ENCODE measurements around the gene RAD51B.
"Not testable (repeated sequence)": the region's sequence is repeated elsewhere in the genome, so short reads cannot be mapped to it uniquely, and the experiment has no call there.

Gene RAD51B

GRCh38 chr14:68186500-68187276 lies 367.1 kb downstream of the RAD51B start:
- not testable (repeated sequence) for DNase-seq

DNA sequence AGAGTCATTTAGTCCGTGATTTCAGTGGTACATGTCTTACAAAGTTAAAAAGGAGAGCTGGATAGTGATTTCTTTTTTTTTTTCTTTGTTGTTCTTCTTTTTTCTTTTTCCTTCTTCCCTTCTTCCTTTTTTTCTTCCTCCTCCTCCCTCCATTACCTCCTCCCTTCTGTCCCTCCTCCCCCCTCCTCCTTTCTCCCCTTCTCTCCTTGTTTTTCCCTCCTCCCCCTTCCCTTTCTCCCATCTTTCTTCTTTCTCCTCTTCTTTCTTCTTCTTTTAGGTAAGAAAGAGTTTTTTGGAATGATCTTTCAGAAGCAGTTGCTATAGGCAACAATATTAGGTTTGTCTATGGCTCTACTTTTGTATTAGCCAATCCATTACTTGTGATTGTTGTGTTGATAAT lies 368.6 kb downstream of the RAD51B start:
- no peak for DNase-seq

- DNase-seq = no peak
These were observed 370.5 kb downstream of the RAD51B start for GRCh38 chr14:68190032-68190431.

DNA sequence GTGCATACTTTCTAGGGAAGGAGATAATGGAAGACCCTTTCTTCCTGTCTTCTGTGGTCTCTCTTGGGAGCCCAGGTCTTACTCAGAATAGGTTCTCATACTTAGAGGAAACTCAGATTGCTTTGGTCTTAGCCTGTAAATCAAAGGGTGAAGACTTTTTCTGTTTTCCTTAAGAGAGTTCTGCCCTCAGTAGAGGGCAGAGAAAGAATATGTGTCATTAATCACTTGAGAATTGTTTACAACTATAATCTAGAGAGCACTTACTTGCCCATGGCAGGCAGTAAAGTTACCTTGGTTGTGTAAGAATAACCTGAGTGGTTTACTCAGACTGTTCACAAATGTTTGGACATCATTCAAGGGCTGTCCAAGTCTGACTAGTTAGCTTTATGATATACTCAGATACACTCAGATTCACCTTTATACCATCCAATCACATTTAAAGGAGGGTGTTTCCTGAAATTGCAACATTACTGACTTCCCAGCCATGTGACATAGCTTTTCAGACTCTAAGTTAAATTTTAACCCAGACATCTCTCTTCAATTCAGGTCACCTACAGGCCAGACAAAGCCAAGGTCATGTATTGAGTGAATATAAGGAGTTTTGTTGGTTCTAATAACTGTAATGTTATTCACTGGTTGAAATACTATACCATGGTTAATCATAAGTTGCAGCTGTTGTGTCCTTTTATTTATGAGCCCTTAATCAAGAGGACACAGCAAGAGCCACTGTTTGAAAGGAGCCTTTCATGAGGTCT lies 372.2 kb downstream of the RAD51B start:
- no peak for DNase-seq

DNA sequence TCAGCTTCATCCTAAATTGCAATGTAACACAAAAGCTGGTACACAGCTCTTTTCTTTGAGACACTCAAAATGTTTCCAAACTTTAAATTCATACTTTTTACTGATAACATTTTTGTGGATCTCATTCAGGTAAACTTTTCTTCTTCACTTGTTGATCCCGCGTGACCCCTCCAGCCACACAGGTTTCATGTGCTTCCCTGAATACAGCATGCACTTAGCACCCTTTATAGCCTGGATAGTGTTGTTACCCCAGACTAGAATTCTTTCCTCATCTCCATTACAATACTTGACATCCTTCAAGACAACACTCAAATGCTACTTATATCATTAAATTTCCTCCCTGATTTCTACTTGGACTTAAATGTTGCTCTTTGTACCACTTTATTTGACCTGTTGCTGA lies 373.4 kb downstream of the RAD51B start:
- DNase-seq = no peak

DNA sequence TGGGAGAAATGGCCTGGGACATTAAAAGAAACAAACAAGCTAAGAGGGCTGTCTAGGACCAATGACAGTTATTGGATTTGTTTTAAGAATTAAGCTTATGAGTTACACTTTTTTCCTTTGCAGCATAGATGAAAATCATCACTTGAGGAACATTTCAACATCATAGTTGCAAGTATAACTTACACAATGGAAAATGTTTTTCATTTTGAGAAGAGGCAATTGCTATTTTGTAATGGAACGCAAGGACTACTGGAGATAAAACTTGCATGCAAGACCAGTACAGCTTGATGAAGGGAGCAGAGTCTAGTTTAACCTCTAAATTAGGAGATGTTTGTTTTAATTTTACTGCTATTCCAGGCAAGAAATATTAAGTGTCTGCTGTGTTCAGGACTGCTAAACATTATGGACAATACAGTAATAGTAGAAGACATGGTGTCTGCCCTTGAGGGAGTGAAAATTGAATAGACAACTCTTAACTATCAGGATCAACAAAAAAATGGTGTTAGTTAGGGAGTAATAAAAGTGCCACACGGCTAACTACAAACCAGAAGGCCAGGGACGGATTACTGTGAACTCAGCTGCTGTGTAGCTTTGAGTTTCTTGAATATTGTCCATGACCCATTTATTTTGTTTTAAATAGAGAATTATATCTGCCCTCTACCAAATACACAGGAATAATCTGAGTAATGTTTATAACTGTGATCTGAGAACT lies 374.5 kb downstream of the RAD51B start:
- DNase-seq = no peak

DNA sequence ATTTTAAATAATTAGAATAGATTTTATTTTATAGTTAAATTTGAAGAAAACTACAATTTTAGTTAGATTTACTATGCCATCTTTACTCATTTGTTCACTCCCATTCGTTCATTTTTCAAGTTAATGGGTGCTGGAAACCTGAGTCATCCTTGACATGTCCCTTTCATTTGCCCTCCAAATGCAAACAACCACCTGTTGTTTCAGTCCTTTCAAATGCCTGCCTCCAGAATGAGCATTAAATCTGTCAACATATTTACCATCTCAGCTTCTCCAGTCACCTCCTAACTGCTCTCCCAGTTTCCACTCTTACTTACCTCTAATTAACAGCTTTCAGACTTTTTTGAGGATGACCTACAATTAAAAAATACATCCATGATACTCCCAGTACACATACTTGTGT lies 375.5 kb downstream of the RAD51B start:
- DNase-seq = no peak

- no peak for DNase-seq
These were observed 379.3 kb downstream of the RAD51B start for GRCh38 chr14:68198713-68199495.

DNA sequence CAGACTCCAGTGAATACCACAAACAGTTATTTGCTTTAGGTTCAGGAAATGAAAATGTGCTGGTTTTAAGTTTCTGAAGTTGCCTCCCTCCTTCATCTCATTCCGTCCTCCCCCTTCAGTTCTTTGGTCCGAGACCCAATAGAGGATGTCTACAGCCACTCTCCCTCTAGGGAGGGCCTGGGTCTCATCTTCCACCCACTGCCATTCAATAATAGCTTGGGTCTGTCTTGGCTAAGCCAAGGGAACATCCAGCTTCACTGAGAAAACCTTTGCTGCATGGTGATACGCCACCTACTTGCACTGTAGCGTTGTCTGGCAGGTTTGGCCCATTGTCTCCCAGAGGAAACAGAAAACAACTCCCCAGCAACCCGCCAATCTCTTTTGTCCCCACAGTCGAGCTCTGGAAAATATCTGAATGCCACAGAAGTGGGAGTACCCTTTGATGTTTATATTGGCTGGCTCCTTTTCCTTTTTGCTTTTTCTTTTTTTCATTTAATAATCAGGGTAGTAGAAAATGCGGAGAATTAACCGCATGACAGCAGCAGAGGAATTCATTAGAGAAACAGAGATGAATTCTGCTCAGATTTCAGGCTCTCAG lies 380.1 kb downstream of the RAD51B start:
- DNase-seq = no peak

GRCh38 chr14:68203871-68204270 lies 384.3 kb downstream of the RAD51B start:
- DNase-seq = no peak

- DNase-seq = no peak
These were observed 388.6 kb downstream of the RAD51B start for GRCh38 chr14:68208218-68208617.

- DNase-seq = peak in 1 of 2 donors; percentile 24
These were observed 389.2 kb downstream of the RAD51B start for GRCh38 chr14:68208626-68209317.

GRCh38 chr14:68210729-68211299 lies 391.2 kb downstream of the RAD51B start:
- peak; percentile 46 to 74 for DNase-seq

DNA sequence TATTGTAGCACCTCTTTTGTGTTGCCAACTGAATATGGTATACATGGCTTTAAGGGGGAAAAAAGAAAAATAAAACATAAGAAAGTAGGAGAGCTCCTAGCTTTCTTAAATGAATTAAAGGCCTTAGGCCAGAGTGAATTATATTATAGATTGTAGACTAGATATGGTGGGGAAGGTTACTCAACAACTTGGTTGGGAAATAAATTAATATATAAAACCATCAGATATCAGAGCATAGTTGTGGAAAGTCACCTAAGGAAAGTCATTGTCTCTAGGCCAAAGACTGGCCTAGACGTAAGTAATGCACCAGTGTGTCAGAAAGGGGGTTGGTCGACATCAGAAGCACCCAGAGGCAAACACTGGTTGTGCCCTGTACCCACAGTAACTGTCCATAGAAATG lies 391.8 kb downstream of the RAD51B start:
- no peak for DNase-seq

DNA sequence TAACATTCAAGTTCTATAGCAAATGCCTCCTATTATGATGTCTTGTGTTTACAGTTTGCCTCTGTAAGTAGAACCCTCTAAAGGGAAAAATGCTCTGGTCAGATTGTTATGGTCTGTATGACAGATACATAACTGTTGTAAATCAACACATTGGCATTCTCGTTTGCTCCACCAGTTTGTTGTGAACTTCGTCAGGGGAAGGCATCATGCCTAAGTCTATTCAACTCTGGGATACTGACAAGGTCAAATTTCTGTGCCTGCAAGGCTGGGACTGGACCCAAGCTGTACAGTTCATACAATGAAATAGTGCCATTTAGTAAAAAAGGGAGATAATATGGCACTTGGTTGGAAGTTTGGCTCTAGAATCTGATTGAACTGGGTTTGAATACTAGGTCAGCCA lies 392.3 kb downstream of the RAD51B start:
- no peak for DNase-seq

DNA sequence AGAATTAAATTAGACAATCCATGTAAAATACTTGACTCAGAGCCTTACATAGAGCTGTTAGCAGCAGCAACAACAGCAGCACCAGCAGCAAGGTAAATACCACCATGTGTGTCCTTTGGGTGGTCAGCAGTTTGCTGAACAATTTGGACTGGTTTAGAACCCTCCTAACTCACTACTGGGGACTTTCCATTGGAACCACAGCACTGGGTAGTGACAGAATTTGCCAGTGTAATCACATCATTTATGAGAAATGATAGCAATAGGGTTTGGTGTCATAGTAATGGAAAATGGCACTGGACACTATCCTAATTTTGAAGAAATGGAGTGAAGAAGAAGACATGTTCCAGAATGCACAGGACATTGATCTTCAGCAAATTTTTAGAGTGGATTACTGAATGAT lies 392.8 kb downstream of the RAD51B start:
- peak in 1 of 2 donors; percentile 17 for DNase-seq

- DNase-seq = no peak
These were observed 394.9 kb downstream of the RAD51B start for GRCh38 chr14:68214431-68214830.

DNA sequence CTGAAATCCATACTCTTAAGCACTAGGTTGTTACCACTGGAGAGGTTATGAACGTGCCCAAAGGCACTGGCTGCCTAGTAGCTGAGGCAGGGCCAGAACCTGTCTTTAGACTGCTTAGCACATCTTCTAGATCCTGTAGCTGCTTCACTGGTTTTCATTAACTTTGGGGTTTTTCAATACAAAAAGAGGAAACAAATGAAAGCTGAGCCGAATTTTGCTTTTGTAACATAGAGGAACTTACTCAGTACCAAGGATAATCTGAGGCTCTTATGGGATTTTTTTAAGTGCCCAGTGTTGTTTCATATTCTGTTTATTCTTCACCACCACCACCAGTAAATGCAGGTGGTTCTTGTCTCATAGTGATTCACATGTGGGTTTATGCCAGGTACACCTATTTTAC lies 396.1 kb downstream of the RAD51B start:
- no peak for DNase-seq

DNA sequence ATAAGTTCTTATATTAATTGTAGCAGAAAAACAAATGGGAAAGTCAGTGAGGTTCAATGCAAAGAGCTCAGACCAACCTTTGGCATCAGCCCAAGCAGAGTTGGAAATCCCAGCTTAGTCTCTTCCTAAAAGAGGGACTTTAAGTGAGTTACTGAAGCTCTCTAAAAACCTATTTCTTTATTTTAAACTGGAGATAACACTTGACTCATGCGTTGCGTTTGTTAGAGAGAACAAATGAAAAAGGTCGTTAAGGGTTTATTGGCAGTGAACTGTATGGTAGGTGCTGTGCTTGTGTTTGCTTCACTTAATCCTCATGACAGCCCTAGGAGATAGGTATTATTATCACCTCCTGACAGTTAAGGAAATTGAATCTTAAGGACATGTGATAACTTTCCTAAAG lies 396.5 kb downstream of the RAD51B start:
- DNase-seq = no peak

DNA sequence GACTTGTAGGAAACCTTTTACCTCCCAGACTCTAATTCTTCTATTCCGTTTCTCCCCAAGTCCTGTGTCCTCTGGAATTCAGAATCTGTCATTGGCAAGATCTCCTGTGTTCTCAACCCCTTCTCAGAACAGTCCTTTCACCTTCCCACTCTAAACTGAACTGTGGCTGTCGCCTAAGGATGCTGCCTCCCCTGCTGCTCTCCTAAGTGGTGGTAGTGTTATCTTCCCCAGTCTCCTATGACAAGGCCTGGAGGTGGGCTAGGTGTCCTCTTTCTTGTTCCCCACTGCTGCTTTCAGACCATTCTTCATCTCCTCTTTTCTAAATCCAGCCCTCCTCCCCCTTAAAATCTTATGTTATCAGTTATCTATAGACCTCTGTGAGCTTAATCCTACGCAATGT lies 397.4 kb downstream of the RAD51B start:
- DNase-seq = no peak

- no peak for DNase-seq
These were observed 398.3 kb downstream of the RAD51B start for GRCh38 chr14:68217791-68218340.
